H1 (cell line): ENCODE measurements around the gene CLEC7A. TPM values are rescaled to one million over a fixed set of nuclear protein-coding genes. Genes with fewer than 3 reads are reported as not detected.

Experiments used
- CTCF ChIA-PET: fragments of 300-600 bp; sonication (Branson Sonifier 250); formaldehyde crosslinking; loops from one replicate; lab custom pipeline; 2021; ENCODE audit not compliant: partially characterized antibody; lab: Charles Lee
- POLR2A ChIA-PET: fragments of 300-600 bp; sonication (Branson Sonifier 250); formaldehyde crosslinking; loops from one replicate; lab custom pipeline; 2021; ENCODE audit warnings: inconsistent platforms; ENCODE audit not compliant: partially characterized antibody; lab: Charles Lee
- DNase-seq, 2 experiments: peaks; one replicate each; pipeline versions ENCODE4 v3.0.0 to v3.0.0-alpha.2; 2010 to 2022; ENCODE audit warnings: low spot score in 2 of 2, low read depth in 1 of 2, mixed read lengths in 1 of 2
- FAIRE-seq: peaks from 2 replicates; lab custom pipeline; 2011; peaks lifted over from hg19 to GRCh38; lab: Jason Lieb, UNC
- H2AFZ ChIP-seq: 2 replicates; pipeline ENCODE4 v1.8.1; 2012; ENCODE audit warnings: low read length, inconsistent platforms
- H2AK5ac ChIP-seq: 2 replicates; pipeline ENCODE4 v1.6.1; 2013; ENCODE audit warnings: low read depth, low read length
- H2BK120ac ChIP-seq: replicated peaks from 2 replicates; pipeline ENCODE3; 2013; ENCODE audit warnings: low read depth, low read length, inconsistent platforms
- H2BK12ac ChIP-seq: 2 replicates; pipeline ENCODE4 v1.6.1; 2013; ENCODE audit warnings: low read depth, low read length
- H2BK15ac ChIP-seq: 2 replicates; pipeline ENCODE4 v1.6.1; 2013; ENCODE audit warnings: low read length
- H2BK20ac ChIP-seq: 2 replicates; pipeline ENCODE4 v1.6.1; 2013; ENCODE audit warnings: low read length
- H2BK5ac ChIP-seq: 2 replicates; pipeline ENCODE4 v1.6.1; 2013; ENCODE audit warnings: low read depth, low read length
- H3K14ac ChIP-seq: 2 replicates; pipeline ENCODE4 v1.6.1; 2013; ENCODE audit warnings: inconsistent platforms; ENCODE audit not compliant: insufficient read length
- H3K18ac ChIP-seq: 2 replicates; pipeline ENCODE4 v1.6.1; 2013; ENCODE audit warnings: low read length; ENCODE audit errors: extremely low read depth
- H3K23ac ChIP-seq: 2 replicates; pipeline ENCODE4 v1.6.1; 2013; ENCODE audit warnings: inconsistent platforms; ENCODE audit not compliant: insufficient read length
- H3K23me2 ChIP-seq: 2 replicates; pipeline ENCODE4 v1.6.1; 2013; ENCODE audit warnings: low read depth, low read length
- H3K27ac ChIP-seq: 2 replicates; pipeline ENCODE4 v1.6.1; 2011; ENCODE audit warnings: low read depth, low read length, inconsistent platforms
- H3K27me3 ChIP-seq, 4 experiments: replicated peaks in 1 of 4; 1 replicate in 1 of 4; 2 replicates in 3 of 4; pipeline versions ENCODE4 v1.6.1 to v1.8.1; 2011 to 2013; ENCODE audit warnings: low read length in 3 of 4, mild to moderate bottlenecking in 3 of 4, inconsistent platforms in 2 of 4, mixed read lengths in 2 of 4, moderate library complexity in 1 of 4; ENCODE audit not compliant: control insufficient read depth in 3 of 4, insufficient read depth in 3 of 4; ENCODE audit errors: extremely low read depth in 1 of 4
- H3K36me3 ChIP-seq, 4 experiments: 2 replicates each; pipeline versions ENCODE4 v1.6.1 to v1.8.1; 2011 to 2013; ENCODE audit warnings: mild to moderate bottlenecking in 4 of 4, low read length in 3 of 4, moderate library complexity in 2 of 4, control low read depth in 1 of 4, inconsistent platforms in 1 of 4; ENCODE audit not compliant: insufficient read depth in 4 of 4, control insufficient read depth in 2 of 4
- H3K4ac ChIP-seq: replicated peaks from 2 replicates; pipeline ENCODE3; 2013; ENCODE audit warnings: low read length, low read depth, mixed read lengths, inconsistent platforms; ENCODE audit not compliant: insufficient read length
- H3K4me1 ChIP-seq, 4 experiments: replicated peaks in 1 of 4; 1 replicate in 1 of 4; 2 replicates in 3 of 4; pipeline versions ENCODE4 v1.6.1 to v1.8.1; 2011 to 2013; ENCODE audit warnings: low read length in 3 of 4, inconsistent platforms in 2 of 4, mixed read lengths in 1 of 4; ENCODE audit not compliant: insufficient read depth in 4 of 4, control insufficient read depth in 3 of 4
- H3K4me2 ChIP-seq, 2 experiments: 2 replicates each; pipeline versions ENCODE4 v1.6.1 to v1.8.1; 2011 to 2013; ENCODE audit warnings: low read depth in 2 of 2, low read length in 2 of 2, control low read depth in 1 of 2, inconsistent platforms in 1 of 2, mild to moderate bottlenecking in 1 of 2; ENCODE audit not compliant: insufficient read depth in 1 of 2
- H3K4me3 ChIP-seq, 4 experiments: fragments of 200-600, 300-600 bp in 1 of 4; sonication (generic), shearing (Covaris generic), sonication (Bioruptor Twin) in 1 of 4; 2 replicates each; pipeline versions ENCODE4 v1.5.1 to v1.8.1; 2011 to 2016; ENCODE audit warnings: low read length in 4 of 4, low read depth in 3 of 4, control low read depth in 2 of 4, inconsistent platforms in 2 of 4, mild to moderate bottlenecking in 2 of 4, mixed read lengths in 1 of 4, moderate library complexity in 1 of 4; ENCODE audit not compliant: insufficient read depth in 2 of 4; ENCODE audit errors: extremely low read depth in 1 of 4
- H3K56ac ChIP-seq: replicated peaks from 2 replicates; pipeline ENCODE3; 2013; ENCODE audit warnings: low read depth, mild to moderate bottlenecking, mixed read lengths, low read length, inconsistent platforms; ENCODE audit not compliant: insufficient read length
- H3K79me1 ChIP-seq: 2 replicates; pipeline ENCODE4 v1.6.1; 2013; ENCODE audit warnings: low read depth, low read length, control low read depth
- H3K79me2 ChIP-seq, 2 experiments: 2 replicates each; pipeline versions ENCODE4 v1.6.1 to v1.8.1; 2012 to 2013; ENCODE audit warnings: low read length in 2 of 2, mild to moderate bottlenecking in 2 of 2, inconsistent platforms in 1 of 2; ENCODE audit not compliant: insufficient read depth in 2 of 2, control insufficient read depth in 1 of 2
- H3K9ac ChIP-seq, 4 experiments: replicated peaks in 1 of 4; 1 replicate in 1 of 4; 2 replicates in 3 of 4; pipeline versions ENCODE4 v1.6.1 to v1.8.1; 2011 to 2013; ENCODE audit warnings: low read depth in 3 of 4, low read length in 3 of 4, control low read depth in 2 of 4, mild to moderate bottlenecking in 2 of 4, moderate library complexity in 2 of 4, inconsistent platforms in 1 of 4; ENCODE audit errors: extremely low read depth in 1 of 4
- H3K9me3 ChIP-seq, 2 experiments: 2 replicates each; pipeline versions ENCODE4 v1.6.1 to v1.8.1; 2012 to 2013; ENCODE audit warnings: mild to moderate bottlenecking in 2 of 2, moderate library complexity in 2 of 2, control low read depth in 1 of 2, inconsistent platforms in 1 of 2, low read depth in 1 of 2, low read length in 1 of 2, mixed read lengths in 1 of 2; ENCODE audit not compliant: insufficient read depth in 2 of 2
- H4K20me1 ChIP-seq, 2 experiments: replicated peaks in 1 of 2; 2 replicates each; pipeline versions ENCODE3 to v1.8.1; 2011 to 2013; ENCODE audit warnings: inconsistent platforms in 2 of 2, low read length in 2 of 2, mild to moderate bottlenecking in 1 of 2; ENCODE audit not compliant: insufficient read depth in 2 of 2, control insufficient read depth in 1 of 2
- H4K5ac ChIP-seq: 2 replicates; pipeline ENCODE4 v1.6.1; 2013; ENCODE audit warnings: low read length, low read depth, mixed read lengths, inconsistent platforms; ENCODE audit not compliant: insufficient read length
- H4K8ac ChIP-seq: 2 replicates; pipeline ENCODE4 v1.8.0; 2013; ENCODE audit warnings: mild to moderate bottlenecking, moderate library complexity, low read length, inconsistent platforms; ENCODE audit not compliant: insufficient read depth; ENCODE audit errors: extremely low read depth
- H4K91ac ChIP-seq: replicated peaks from 2 replicates; pipeline ENCODE3; 2013; ENCODE audit warnings: low read length, mixed read lengths, inconsistent platforms; ENCODE audit not compliant: insufficient read length
- CTCF ChIP-seq, 3 experiments: IDR thresholded peaks; 1 replicate in 2 of 3; 2 replicates in 1 of 3; pipeline versions ENCODE4 v1.5.1 to v1.6.1; 2011; ENCODE audit warnings: low read length in 3 of 3, mild to moderate bottlenecking in 3 of 3, inconsistent platforms in 2 of 3, low read depth in 1 of 3, moderate library complexity in 1 of 3; ENCODE audit not compliant: insufficient read depth in 1 of 3; ENCODE audit errors: control extremely low read depth in 1 of 3
- EP300 ChIP-seq, 2 experiments: IDR thresholded peaks; 1 replicate in 1 of 2; 2 replicates in 1 of 2; pipeline ENCODE4 v1.6.1; 2011 to 2012; ENCODE audit warnings: low read depth in 2 of 2, low read length in 2 of 2, mild to moderate bottlenecking in 2 of 2, borderline replicate concordance in 1 of 2, inconsistent platforms in 1 of 2, moderate library complexity in 1 of 2
- EZH2 ChIP-seq: fragments of 200-600 bp; sonication (generic); IDR thresholded peaks from 2 replicates; pipeline ENCODE4 v1.7.1; 2012; ENCODE audit warnings: low read depth, mild to moderate bottlenecking, moderate library complexity, low read length, inconsistent platforms; ENCODE audit not compliant: severe bottlenecking
- RNF2 ChIP-seq: fragments of 200-900, 300-1000 bp; sonication (generic); IDR thresholded peaks from 2 replicates; pipeline ENCODE4 v1.7.1; 2016; ENCODE audit warnings: borderline replicate concordance, low read depth, mild to moderate bottlenecking, antibody characterized with exemption, low read length; ENCODE audit not compliant: poor library complexity, severe bottlenecking; ENCODE audit errors: missing control alignments
- SP1 ChIP-seq: IDR thresholded peaks from 2 replicates; pipeline ENCODE4 v1.6.1; 2011; ENCODE audit warnings: low read depth, low read length
- TAF7 ChIP-seq: optimal IDR thresholded peaks from 2 replicates; pipeline ENCODE3; 2011; ENCODE audit warnings: low read depth, mild to moderate bottlenecking, inconsistent platforms, low read length, moderate library complexity, borderline replicate concordance
- YY1 ChIP-seq: IDR thresholded peaks from 2 replicates; pipeline ENCODE4 v1.6.1; 2011; ENCODE audit warnings: low read depth, mild to moderate bottlenecking, low read length
- WGBS, 2 experiments: shearing (Covaris generic) in 1 of 2; methylation state at CpG; one replicate each; pipeline versions ENCODE4 v1.1.6 to v1.1.7; 2013 to 2015; ENCODE audit warnings: low lambda C conversion rate in 2 of 2, mixed read lengths in 2 of 2, inconsistent platforms in 1 of 2, low coverage in 1 of 2, missing lambda C conversion rate in 1 of 2; ENCODE audit not compliant: insufficient replicate concordance in 2 of 2, insufficient coverage in 1 of 2, insufficient read length in 1 of 2; ENCODE audit errors: extremely low coverage in 1 of 2, missing lambda C conversion rate in 1 of 2; 5-methylcytosine and 5-hydroxymethylcytosine counted together
- polyA plus RNA-seq, 7 experiments: library from polyadenylated mRNA; depleted of rRNA in 3 of 7; stranded (reverse) in 5 of 7; unstranded in 2 of 7; fragments of >200 nt in 5 of 7; fragments of 200-250 nt in 2 of 7; gene quantifications; 1 replicate in 5 of 7; 2 replicates in 1 of 7; 4 replicates in 1 of 7; pipeline versions ENCODE4 v1.2.1 to v1.2.3, GENCODE V29; 2011 to 2013; ENCODE audit warnings: missing spikeins in 2 of 7, mixed read lengths in 2 of 7
- total RNA-seq: library from RNA; stranded (reverse); fragmentation: NEBNext Ultra II Directional; extraction: Animal tissue kit (Norgen Biotek cat#: 25700); gene quantifications from 2 replicates; pipeline ENCODE4 v1.2.1, GENCODE V29; 2021
- TF ChIP-seq, protein P1 (sequence below): IDR thresholded peaks from 2 replicates; pipeline ENCODE4 v1.6.1; 2012; ENCODE audit warnings: low read length, inconsistent platforms

CLEC7A gene
- total and polyA plus RNA-seq, 2 of the 8 experiments (the other 6 are each of a cell fraction or from before 2014, with no cell fraction given): 0.09 to 0.15 TPM

DNA sequence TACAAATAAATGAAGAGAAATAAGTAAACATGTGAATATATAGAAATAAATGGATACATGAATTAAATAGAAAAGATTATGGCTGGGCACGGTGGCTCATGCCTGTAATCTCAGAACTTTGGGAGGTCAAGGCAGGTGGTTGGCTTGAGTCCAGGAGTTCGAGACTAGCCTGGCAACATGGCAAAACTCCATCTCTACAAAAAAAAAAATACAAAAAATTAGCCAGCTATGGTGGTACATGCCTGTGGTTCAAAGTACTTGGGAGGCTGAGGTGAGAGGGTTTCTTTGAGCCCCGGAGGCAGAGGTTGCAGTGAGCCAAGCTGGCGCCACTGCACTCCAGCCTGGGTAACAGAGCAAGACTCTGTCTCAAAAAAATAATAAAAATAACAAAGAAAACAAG is 5.1 kb upstream of the CLEC7A start:
- Histone ChIP-seq H2BK15ac (no peak overlapping the region), H2BK120ac (no peak overlapping the region), H3K23me2 (no peaks in the 10 kb centered on the region), H3K18ac (no peak overlapping the region), H3K27me3 (no peaks in the 10 kb centered on the region), H3K4me2 (no peak overlapping the region), H3K79me1 (no peaks in the 10 kb centered on the region), H4K91ac (no peak overlapping the region), H4K8ac (no peak overlapping the region), H3K79me2 (no peaks in the 10 kb centered on the region), H3K4me1 (peaks cover 0 to 9% (median 5%) of the 10 kb centered on the region in 4 experiments; a peak in 4 of 7 replicates), H2BK5ac (no peak overlapping the region), H3K4me3 (no peak overlapping the region), H3K14ac (no peak overlapping the region), H3K23ac (no peak overlapping the region), H3K9ac (no peak overlapping the region), H4K20me1 (no peaks in the 10 kb centered on the region), H3K56ac (no peak overlapping the region), H2AFZ (no peak overlapping the region), H3K4ac (no peak overlapping the region), H2AK5ac (no peak overlapping the region), H2BK12ac (no peak overlapping the region), H3K9me3 (no peaks in the 10 kb centered on the region), H4K5ac (no peak overlapping the region), H3K36me3 (no peaks in the 10 kb centered on the region), H3K27ac (no peak overlapping the region), H2BK20ac (no peak overlapping the region)
- FAIRE-seq (no peak), DNase-seq (no peak)
- WGBS, 2 experiments: 90% methylated on average over 4 of the region's 4 CpGs; no CpG with 5 or more reads in 1 of the 2 experiments
- CTCF ChIA-PET: interaction anchor here (0.6 to 2.6 kb wide), 5 partner anchors 11 to 136 kb away, joined by 3 to 12 read pairs (median 3); partner anchors contain the start of genes CLEC12B and CLEC1B
- POLR2A ChIA-PET: no interaction called here
- TF ChIP-seq EP300 (IDR thresholded peaks at IDR 0.05; ENCODE audit: borderline replicate concordance in 1 of 2, low read depth in 2 of 2, low read length in 2 of 2) (no peak), CTCF (IDR thresholded peaks at IDR 0.05; ENCODE audit: control extremely low read depth in 1 of 3, insufficient read depth in 1 of 3, low read depth in 1 of 3, low read length in 3 of 3) (no peak), SP1 (no peak), YY1 (no peak), EZH2 (no peak), RNF2 (no peak), TAF7 (no peak)
- TF ChIP-seq, protein P1, sequence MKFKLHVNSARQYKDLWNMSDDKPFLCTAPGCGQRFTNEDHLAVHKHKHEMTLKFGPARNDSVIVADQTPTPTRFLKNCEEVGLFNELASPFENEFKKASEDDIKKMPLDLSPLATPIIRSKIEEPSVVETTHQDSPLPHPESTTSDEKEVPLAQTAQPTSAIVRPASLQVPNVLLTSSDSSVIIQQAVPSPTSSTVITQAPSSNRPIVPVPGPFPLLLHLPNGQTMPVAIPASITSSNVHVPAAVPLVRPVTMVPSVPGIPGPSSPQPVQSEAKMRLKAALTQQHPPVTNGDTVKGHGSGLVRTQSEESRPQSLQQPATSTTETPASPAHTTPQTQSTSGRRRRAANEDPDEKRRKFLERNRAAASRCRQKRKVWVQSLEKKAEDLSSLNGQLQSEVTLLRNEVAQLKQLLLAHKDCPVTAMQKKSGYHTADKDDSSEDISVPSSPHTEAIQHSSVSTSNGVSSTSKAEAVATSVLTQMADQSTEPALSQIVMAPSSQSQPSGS: no peak
